Hepatocyte (in vitro differentiated cells): ENCODE measurements around the gene FNDC7. TPM values are rescaled to one million over a fixed set of nuclear protein-coding genes. Genes with fewer than 3 reads are reported as not detected.

Experiments used
- DNase-seq: peaks from one replicate; pipeline ENCODE4 v3.0.0-alpha.2; 2016; ENCODE audit warnings: low spot score
- H2AFZ ChIP-seq: fragments of 200-600 bp; sonication (generic); 2 replicates; pipeline ENCODE4 v1.6.0; 2016; ENCODE audit warnings: antibody characterized with exemption, mild to moderate bottlenecking
- H3K27ac ChIP-seq: fragments of 200-600 bp; sonication (generic); 2 replicates; pipeline ENCODE4 v1.5.1; 2016; ENCODE audit warnings: mild to moderate bottlenecking
- H3K27me3 ChIP-seq: fragments of 200-600 bp; sonication (generic); 2 replicates; pipeline ENCODE4 v1.6.1; 2016
- H3K36me3 ChIP-seq: fragments of 200-600 bp; sonication (generic); replicated peaks from 2 replicates; pipeline ENCODE4 v1.5.1; 2016; ENCODE audit warnings: low read depth; ENCODE audit not compliant: insufficient read depth
- H3K4me1 ChIP-seq: fragments of 200-600 bp; sonication (generic); 2 replicates; pipeline ENCODE4 v1.5.1; 2016; ENCODE audit warnings: mild to moderate bottlenecking, moderate library complexity; ENCODE audit not compliant: insufficient read depth
- H3K4me2 ChIP-seq: fragments of 200-600 bp; sonication (generic); 2 replicates; pipeline ENCODE4 v1.6.0; 2016
- H3K4me3 ChIP-seq: fragments of 200-600 bp; sonication (generic); 2 replicates; pipeline ENCODE4 v1.5.1; 2016; ENCODE audit warnings: mild to moderate bottlenecking
- H3K79me2 ChIP-seq: fragments of 200-600 bp; sonication (generic); 2 replicates; pipeline ENCODE4 v1.6.0; 2017; ENCODE audit warnings: mild to moderate bottlenecking
- H3K9me2 ChIP-seq: fragments of 200-600 bp; sonication (generic); replicated peaks from 2 replicates; pipeline ENCODE4 v1.6.0; 2017; ENCODE audit warnings: mild to moderate bottlenecking; ENCODE audit not compliant: insufficient read depth
- H3K9me3 ChIP-seq: fragments of 200-600 bp; sonication (generic); 2 replicates; pipeline ENCODE4 v1.5.1; 2016; ENCODE audit warnings: low read depth, mild to moderate bottlenecking
- H4K20me1 ChIP-seq: fragments of 200-600 bp; sonication (generic); 2 replicates; pipeline ENCODE4 v1.6.0; 2016; ENCODE audit warnings: mild to moderate bottlenecking; ENCODE audit not compliant: insufficient read depth, poor library complexity, severe bottlenecking
- EZH2 ChIP-seq: fragments of 200-600 bp; sonication (generic); IDR thresholded peaks from 2 replicates; pipeline ENCODE4 v1.6.1; 2016; ENCODE audit warnings: antibody characterized with exemption, mild to moderate bottlenecking, borderline replicate concordance
- EZH2phosphoT487 ChIP-seq: fragments of 200-600 bp; sonication (generic); IDR thresholded peaks from one replicate; pipeline ENCODE4 v1.6.1; 2018; ENCODE audit warnings: antibody characterized with exemption, mild to moderate bottlenecking, low read depth, moderate library complexity; ENCODE audit not compliant: unreplicated experiment, severe bottlenecking
- WGBS: methylation state at CpG from one replicate; pipeline ENCODE4 v1.1.6; 2016; ENCODE audit warnings: low lambda C conversion rate; ENCODE audit errors: missing lambda C conversion rate; 5-methylcytosine and 5-hydroxymethylcytosine counted together
- polyA plus RNA-seq: library from polyadenylated mRNA; unstranded; fragments of >200 nt; fragmentation: Nextera tagmentation; extraction: Ambion mirVana; gene quantifications from 2 replicates; pipeline ENCODE4 v1.2.1, GENCODE V29; 2016
- total RNA-seq: library from RNA; depleted of rRNA; stranded (reverse); fragments of >200 nt; gene quantifications from 2 replicates; pipeline ENCODE4 v1.2.3, GENCODE V29; 2014
- TF ChIP-seq, protein P1 (sequence below): fragments of 200-600 bp; sonication (generic); IDR thresholded peaks from 2 replicates; pipeline ENCODE4 v1.5.1; 2016; ENCODE audit warnings: antibody characterized with exemption, mild to moderate bottlenecking; ENCODE audit not compliant: poor library complexity

The FNDC7 gene
- total and polyA plus RNA-seq, 2 experiments from 2014 or later = not detected

DNA sequence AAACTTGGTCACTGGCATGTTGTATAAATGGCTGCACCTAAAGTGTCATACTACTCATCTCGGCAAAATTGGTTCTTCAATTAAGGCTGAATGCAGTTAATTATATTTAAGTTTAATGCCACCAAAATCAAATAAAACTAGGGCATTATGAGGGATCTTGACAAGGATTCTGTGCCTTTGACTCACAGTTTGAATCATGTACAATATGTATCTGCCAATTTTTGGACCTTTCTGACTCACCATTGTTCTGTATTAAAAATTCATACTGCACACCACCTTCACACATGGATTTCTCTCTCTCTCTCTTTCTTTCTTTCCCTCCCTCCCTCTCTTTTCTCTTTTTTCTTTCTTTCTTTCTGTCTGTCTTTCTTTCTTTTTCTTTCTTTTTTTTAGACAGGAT is 19.7 kb downstream of the FNDC7 start:
- Histone ChIP-seq H3K36me3 (no peaks in the 10 kb centered on the region), H2AFZ (no peak overlapping the region), H3K27me3 (no peaks in the 10 kb centered on the region), H3K9me3 (no peaks in the 10 kb centered on the region), H3K4me3 (no peak overlapping the region), H3K79me2 (no peaks in the 10 kb centered on the region), H3K4me1 (no peaks in the 10 kb centered on the region), H3K27ac (no peak overlapping the region), H4K20me1 (no peaks in the 10 kb centered on the region), H3K9me2 (no peaks in the 10 kb centered on the region), H3K4me2 (no peak overlapping the region)
- DNase-seq = no peak
- TF ChIP-seq EZH2phosphoT487 (no peak), EZH2 (no peak)
- TF ChIP-seq, protein P1, sequence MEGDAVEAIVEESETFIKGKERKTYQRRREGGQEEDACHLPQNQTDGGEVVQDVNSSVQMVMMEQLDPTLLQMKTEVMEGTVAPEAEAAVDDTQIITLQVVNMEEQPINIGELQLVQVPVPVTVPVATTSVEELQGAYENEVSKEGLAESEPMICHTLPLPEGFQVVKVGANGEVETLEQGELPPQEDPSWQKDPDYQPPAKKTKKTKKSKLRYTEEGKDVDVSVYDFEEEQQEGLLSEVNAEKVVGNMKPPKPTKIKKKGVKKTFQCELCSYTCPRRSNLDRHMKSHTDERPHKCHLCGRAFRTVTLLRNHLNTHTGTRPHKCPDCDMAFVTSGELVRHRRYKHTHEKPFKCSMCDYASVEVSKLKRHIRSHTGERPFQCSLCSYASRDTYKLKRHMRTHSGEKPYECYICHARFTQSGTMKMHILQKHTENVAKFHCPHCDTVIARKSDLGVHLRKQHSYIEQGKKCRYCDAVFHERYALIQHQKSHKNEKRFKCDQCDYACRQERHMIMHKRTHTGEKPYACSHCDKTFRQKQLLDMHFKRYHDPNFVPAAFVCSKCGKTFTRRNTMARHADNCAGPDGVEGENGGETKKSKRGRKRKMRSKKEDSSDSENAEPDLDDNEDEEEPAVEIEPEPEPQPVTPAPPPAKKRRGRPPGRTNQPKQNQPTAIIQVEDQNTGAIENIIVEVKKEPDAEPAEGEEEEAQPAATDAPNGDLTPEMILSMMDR = no peak
- 100% methylated on average over 1 of the region's 1 CpG for WGBS

DNA sequence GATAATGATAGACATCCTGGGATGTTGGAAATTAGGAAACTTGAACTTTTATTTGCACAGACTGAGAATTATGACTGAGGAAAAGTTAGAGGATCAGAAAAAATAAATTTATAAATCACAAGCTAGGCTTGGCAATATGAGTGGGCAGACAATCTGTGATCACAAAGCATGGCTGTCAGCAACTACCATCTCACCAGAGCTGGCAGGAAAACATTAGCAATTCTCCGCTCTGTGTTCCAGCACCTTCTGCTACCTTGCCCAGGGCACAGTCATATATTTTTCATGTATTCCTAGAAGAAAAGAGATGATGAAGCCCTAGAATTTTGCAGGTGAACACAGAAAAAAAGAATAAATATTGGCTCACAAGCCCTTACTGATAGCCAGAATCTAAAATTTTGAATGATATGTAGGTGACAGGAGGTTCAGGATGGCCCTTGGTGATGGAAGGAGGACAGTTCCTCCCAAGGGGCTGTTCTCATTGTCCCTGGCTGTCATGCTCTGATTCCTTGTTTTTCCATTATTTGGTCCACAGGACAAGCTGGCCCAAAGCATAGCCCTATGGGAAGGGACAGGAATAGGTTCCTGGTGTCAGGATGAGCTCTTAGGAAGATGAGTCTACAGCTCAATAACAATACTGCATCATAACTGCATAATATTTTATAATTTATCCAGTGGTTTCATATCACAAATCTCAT is 21.6 kb downstream of the FNDC7 start:
- Histone ChIP-seq H3K27me3 (no peaks in the 10 kb centered on the region), H3K36me3 (no peaks in the 10 kb centered on the region), H3K9me3 (no peaks in the 10 kb centered on the region), H2AFZ (no peak overlapping the region), H3K9me2 (no peaks in the 10 kb centered on the region), H3K4me1 (no peaks in the 10 kb centered on the region), H3K4me3 (no peak overlapping the region), H3K4me2 (no peak overlapping the region), H3K79me2 (no peaks in the 10 kb centered on the region), H4K20me1 (no peaks in the 10 kb centered on the region), H3K27ac (no peak overlapping the region)
- WGBS = 91% methylated on average over 1 of the region's 1 CpG
- TF ChIP-seq, protein P1 = no peak
- TF ChIP-seq EZH2 (no peak), EZH2phosphoT487 (no peak)
- DNase-seq = no peak

DNA sequence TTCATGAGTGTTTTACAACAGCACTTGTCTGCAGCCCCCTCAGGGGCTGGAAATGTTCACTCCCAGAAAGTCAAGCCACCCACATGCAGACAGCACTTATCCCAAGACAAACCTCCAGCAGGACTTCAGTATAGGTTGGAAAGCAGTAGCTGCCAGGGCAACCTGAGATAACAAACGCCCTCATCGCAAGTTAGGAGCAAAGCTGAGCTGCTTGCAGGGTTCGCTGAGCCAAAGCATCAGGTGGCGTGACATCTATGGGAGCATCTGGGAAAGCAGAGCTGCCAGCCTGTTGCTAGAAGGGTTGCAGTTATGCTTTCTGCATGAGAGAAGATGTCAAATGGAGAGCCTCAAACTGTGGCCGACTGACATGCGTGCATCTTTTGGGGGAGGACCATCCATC is 29.5 kb downstream of the FNDC7 start:
- no peak for DNase-seq
- Histone ChIP-seq H3K79me2 (no peaks in the 10 kb centered on the region), H3K4me2 (no peak overlapping the region), H3K27ac (no peak overlapping the region), H3K9me3 (no peaks in the 10 kb centered on the region), H4K20me1 (no peaks in the 10 kb centered on the region), H3K36me3 (no peaks in the 10 kb centered on the region), H3K4me1 (no peaks in the 10 kb centered on the region), H3K9me2 (no peaks in the 10 kb centered on the region), H3K4me3 (no peak overlapping the region), H3K27me3 (no peaks in the 10 kb centered on the region), H2AFZ (no peak overlapping the region)
- WGBS = 88% methylated on average over 6 of the region's 6 CpGs
- no peak for TF ChIP-seq EZH2
- no peak for TF ChIP-seq EZH2phosphoT487
- TF ChIP-seq, protein P1 = no peak
